ENCODE data around the gene IFRD2. TPM values are rescaled to one million over a fixed set of nuclear protein-coding genes. Genes with fewer than 3 reads are reported as not detected.
A peak's percentile ranks its signal among the peaks of the same experiment; 100 is the strongest.
"Not testable (repeated sequence)": the region's sequence is repeated elsewhere in the genome, so short reads cannot be mapped to it uniquely, and the experiment has no call there.

The IFRD2 gene
- total RNA-seq, 1 donor from 2014 or later = 77.1 TPM

DNA sequence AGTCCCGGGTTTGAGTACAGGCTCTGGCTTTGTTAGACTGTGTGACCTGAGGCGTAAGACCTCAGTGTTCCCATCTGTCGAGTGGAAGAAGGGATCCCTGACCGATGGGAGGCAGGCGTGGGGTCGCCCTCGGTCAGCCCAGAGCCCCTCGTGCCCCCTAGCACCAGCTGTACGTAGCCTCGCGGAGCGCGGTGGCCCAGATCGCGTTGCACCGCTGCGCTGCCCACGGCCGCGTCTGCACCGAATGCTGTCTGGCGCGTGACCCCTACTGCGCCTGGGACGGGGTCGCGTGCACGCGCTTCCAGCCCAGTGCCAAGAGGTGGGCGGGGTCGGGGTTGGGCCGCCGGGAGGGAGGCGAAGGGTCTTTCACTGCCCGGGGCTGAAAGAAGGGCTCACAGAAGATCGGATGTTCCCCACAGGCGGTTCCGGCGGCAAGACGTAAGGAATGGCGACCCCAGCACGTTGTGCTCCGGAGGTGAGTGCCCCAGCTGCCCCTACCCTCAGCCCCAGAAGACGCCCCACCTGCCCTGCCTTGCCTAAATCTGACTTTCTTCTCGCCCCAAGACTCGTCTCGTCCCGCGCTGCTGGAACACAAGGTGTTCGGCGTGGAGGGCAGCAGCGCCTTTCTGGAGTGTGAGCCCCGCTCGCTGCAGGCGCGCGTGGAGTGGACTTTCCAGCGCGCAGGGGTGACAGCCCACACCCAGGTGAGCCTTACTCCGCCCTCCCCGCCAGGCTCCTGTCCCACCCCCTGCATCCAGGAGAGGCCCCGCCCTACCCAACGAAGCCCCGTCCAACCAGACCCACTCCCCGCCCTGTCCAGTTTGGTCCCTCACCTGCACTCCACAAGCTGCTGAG is 16.9 kb downstream of the IFRD2 start:
- TF ChIP-seq, protein P1, sequence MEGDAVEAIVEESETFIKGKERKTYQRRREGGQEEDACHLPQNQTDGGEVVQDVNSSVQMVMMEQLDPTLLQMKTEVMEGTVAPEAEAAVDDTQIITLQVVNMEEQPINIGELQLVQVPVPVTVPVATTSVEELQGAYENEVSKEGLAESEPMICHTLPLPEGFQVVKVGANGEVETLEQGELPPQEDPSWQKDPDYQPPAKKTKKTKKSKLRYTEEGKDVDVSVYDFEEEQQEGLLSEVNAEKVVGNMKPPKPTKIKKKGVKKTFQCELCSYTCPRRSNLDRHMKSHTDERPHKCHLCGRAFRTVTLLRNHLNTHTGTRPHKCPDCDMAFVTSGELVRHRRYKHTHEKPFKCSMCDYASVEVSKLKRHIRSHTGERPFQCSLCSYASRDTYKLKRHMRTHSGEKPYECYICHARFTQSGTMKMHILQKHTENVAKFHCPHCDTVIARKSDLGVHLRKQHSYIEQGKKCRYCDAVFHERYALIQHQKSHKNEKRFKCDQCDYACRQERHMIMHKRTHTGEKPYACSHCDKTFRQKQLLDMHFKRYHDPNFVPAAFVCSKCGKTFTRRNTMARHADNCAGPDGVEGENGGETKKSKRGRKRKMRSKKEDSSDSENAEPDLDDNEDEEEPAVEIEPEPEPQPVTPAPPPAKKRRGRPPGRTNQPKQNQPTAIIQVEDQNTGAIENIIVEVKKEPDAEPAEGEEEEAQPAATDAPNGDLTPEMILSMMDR (conservative IDR thresholded peaks at IDR 0.05) = no peak
- peak; percentile 37 for DNase-seq (ENCODE audit: low read depth, low spot score)
- H3K9me3 Mint-ChIP-seq = no peaks in the 10 kb centered on the region
- no peaks in the 10 kb centered on the region for H3K36me3 Mint-ChIP-seq (ENCODE audit: low read depth)
- peak overlapping the region; percentile 44 for H3K4me3 Mint-ChIP-seq
- peaks cover 33% of the 10 kb centered on the region for H3K4me1 Mint-ChIP-seq
- H3K27ac Mint-ChIP-seq (ENCODE audit: unreplicated experiment) = no peak overlapping the region
- peaks cover 41% of the 10 kb centered on the region for H3K27me3 Mint-ChIP-seq (ENCODE audit: low read depth)

DNA sequence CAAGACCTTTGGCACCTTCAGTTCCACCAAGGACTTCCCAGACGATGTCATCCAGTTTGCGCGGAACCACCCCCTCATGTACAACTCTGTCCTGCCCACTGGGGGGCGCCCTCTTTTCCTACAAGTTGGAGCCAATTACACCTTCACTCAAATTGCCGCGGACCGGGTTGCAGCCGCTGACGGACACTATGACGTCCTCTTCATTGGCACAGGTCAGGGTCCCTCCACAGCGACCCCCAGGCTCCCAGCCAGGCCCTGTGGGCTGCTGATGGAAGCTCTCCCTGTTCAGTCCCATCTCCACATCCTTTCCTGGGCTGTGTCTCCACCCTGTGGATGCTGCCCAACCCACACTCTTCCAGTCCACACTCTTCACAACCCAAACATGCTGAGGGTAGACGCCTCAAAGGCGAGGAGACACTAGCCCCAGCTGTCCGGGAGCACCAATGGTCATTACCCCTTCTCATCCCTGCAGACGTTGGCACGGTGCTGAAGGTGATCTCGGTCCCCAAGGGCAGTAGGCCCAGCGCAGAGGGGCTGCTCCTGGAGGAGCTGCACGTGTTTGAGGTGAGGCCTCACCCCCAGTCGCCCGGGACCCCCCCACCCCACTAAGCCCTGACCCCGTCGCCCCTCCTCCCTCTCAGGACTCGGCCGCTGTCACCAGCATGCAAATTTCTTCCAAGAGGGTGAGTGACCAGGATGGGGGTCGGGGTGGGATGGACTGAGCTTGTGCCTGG is 17.7 kb downstream of the IFRD2 start:
- H3K4me3 Mint-ChIP-seq = peak overlapping the region; percentile 54
- H3K36me3 Mint-ChIP-seq (ENCODE audit: low read depth) = no peaks in the 10 kb centered on the region
- H3K9me3 Mint-ChIP-seq = no peaks in the 10 kb centered on the region
- H3K27ac Mint-ChIP-seq (ENCODE audit: unreplicated experiment) = no peak overlapping the region
- peaks cover 33% of the 10 kb centered on the region for H3K4me1 Mint-ChIP-seq
- DNase-seq (ENCODE audit: low read depth, low spot score) = peak; percentile 54
- H3K27me3 Mint-ChIP-seq (ENCODE audit: low read depth) = peaks cover 41% of the 10 kb centered on the region
- TF ChIP-seq, protein P1 (conservative IDR thresholded peaks at IDR 0.05) = peak; percentile 83

DNA sequence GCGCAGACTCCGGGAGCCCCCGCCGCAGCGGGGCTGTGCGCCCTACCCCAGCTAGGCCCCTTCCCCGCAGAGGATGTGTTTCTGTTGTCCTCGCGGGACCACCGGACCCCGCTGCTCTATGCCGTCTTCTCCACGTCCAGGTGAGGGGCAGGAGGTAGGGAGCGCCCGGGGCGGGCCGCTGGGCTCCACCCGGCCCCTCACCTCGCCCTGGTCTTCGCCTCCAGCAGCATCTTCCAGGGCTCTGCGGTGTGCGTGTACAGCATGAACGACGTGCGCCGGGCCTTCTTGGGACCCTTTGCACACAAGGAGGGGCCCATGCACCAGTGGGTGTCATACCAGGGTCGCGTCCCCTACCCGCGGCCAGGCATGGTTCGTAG is 18.6 kb downstream of the IFRD2 start:
- Mint-ChIP-seq H3K4me3 (no peak overlapping the region), H3K9me3 (no peaks in the 10 kb centered on the region), H3K36me3 (ENCODE audit: low read depth) (no peaks in the 10 kb centered on the region), H3K27ac (ENCODE audit: unreplicated experiment) (no peak overlapping the region), H3K27me3 (ENCODE audit: low read depth) (peaks cover 42% of the 10 kb centered on the region), H3K4me1 (peaks cover 34% of the 10 kb centered on the region)
- TF ChIP-seq, protein P1 (conservative IDR thresholded peaks at IDR 0.05) = no peak
- no peak for DNase-seq (ENCODE audit: low read depth, low spot score)

DNA sequence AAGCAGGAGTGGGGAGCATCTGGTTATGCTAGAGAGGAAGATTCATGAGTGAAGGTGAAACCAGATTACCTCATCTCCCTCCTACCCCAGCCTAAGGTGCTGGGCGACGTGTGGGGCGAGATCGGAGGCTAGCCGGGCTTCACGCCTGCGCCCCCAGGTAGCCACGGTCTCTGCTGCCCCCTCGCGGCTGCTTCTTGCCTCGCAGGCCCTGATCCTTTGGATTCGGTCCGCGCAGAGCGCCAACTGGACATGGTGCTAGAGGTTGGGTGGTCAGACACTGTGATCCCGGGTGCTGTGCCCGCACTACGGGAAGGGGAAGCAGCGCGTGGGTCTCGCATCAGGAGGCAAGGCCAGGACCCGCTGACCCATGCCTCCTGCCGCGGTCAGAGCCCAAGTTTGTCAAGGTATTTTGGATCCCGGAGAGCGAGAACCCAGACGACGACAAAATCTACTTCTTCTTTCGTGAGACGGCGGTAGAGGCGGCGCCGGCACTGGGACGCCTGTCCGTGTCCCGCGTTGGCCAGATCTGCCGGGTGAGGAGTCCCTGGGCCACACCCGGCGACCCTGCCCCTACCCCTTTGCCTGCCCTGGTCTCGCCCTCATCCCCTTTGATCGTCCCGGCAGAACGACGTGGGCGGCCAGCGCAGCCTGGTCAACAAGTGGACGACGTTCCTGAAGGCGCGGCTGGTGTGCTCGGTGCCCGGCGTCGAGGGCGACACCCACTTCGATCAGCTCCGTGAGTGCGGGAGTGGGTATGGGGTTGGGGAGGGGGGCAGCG is 19.1 kb downstream of the IFRD2 start:
- Mint-ChIP-seq H3K27me3 (ENCODE audit: low read depth) (peaks cover 43% of the 10 kb centered on the region), H3K27ac (ENCODE audit: unreplicated experiment) (no peak overlapping the region), H3K4me3 (peak overlapping the region; percentile 81), H3K4me1 (peaks cover 35% of the 10 kb centered on the region), H3K9me3 (no peaks in the 10 kb centered on the region), H3K36me3 (ENCODE audit: low read depth) (no peaks in the 10 kb centered on the region)
- TF ChIP-seq, protein P1 (conservative IDR thresholded peaks at IDR 0.05) = peak; percentile 99
- peak; percentile 98 for DNase-seq (ENCODE audit: low read depth, low spot score)

- Mint-ChIP-seq H3K4me1 (peaks cover 35% of the 10 kb centered on the region), H3K27me3 (ENCODE audit: low read depth) (peaks cover 47% of the 10 kb centered on the region), H3K4me3 (peak overlapping the region; percentile 81)
- not testable (repeated sequence) for H3K9me3 Mint-ChIP-seq; H3K27ac Mint-ChIP-seq (ENCODE audit: unreplicated experiment); H3K36me3 Mint-ChIP-seq (ENCODE audit: low read depth); DNase-seq (ENCODE audit: low read depth, low spot score)
These were observed 19.7 kb downstream of the IFRD2 start for GRCh38 chr3:50272538-50272910.
